COLO668 (cell line): ENCODE data around the gene HAO2.
"Not testable (repeated sequence)": the region's sequence is repeated elsewhere in the genome, so short reads cannot be mapped to it uniquely, and the experiment has no call there.

ENCODE experiments used
- DNase-seq: peaks from one replicate; lab custom pipeline; 2025; ENCODE audit not compliant: unreplicated experiment; lab: John Stamatoyannopoulos, UW

The HAO2 gene

DNA sequence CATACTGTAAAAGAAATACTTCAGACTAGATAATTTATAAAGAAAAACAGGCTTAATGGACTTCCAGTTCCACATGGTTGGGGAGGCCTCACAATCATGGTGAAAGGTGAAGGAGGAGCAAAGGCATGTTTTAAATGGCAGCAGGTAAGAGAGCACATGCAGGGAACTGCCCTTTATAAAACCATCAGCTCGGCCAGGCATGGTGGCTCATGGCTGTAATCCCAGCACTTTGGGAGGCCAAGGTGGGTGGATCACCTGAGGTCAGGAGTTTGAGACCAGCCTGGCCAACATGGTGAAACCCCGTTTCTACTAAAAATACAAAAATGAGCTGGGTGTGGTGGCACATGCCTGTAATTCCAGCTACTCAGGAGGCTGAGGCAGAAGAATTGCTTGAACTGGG is 9.0 kb downstream of the HAO2 start:
- DNase-seq, result not testable (repeated sequence)

DNA sequence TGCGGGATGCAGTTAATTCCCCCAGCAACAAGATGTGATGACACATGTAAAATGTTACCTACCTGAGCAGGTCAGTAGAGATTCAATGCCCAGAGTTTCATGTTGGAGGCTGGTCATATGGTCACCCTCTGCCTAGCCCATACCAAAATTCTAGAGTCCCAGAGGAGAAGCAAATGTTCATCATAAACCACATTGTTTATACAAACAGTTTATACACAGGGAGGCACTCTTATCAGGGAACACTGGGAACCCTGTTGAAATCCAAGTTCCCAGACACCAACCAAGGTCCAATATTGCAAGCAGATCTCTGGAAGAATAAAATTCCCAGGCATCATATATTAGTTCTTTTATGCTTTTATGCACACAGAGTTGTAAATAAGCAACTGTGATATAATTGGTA is 10.5 kb downstream of the HAO2 start:
- DNase-seq, result no peak

DNA sequence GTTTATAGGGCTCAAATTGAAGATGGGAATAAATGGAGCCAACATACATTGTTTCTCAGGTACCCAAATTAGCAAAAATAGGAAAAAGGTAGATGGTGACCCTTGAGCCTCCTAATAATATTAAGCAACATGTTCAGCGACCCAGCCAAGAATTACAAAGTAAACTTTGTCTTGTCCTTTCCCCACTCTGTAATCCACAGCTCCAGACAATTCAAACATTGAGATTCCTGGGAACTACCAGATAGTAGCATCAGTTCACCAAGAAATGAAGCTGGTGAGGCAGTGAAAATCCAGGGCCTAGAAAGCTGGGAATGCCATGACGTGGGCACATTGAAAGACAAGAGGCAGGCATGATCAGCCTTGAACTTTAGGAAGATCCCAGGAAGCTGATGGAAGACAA is 11.7 kb downstream of the HAO2 start:
- no peak for DNase-seq

DNA sequence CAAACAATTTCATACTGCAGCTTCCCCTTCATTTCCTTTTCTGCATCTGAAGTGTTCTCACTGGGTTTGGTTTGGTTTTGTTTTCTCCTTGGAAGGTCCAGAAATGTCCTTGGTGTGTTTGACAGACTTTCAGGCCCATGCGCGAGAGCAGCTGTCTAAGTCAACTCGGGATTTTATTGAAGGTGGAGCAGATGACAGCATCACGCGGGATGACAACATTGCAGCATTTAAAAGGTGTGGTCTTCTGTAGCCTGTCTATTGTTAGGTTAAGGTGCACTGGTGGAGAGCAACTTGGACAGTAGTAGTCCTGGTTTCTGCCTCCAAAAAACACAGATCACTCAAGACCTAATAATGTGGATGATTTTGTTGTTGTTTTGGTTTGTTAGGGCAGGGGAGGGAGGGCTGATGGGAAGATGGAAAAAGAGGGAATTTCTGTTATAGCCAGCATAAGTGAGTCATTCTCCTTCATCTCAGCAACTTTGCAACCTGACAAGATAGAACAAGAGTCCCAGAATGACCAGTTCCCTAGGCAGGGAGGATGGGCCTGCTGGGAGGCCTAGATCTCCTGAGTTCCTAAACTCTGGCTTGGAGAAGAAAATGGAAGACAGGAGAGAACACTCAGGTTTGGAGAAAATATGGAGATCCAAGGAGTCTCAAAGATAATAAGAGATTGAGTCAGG is 12.5 kb downstream of the HAO2 start:
- DNase-seq, result no peak

DNA sequence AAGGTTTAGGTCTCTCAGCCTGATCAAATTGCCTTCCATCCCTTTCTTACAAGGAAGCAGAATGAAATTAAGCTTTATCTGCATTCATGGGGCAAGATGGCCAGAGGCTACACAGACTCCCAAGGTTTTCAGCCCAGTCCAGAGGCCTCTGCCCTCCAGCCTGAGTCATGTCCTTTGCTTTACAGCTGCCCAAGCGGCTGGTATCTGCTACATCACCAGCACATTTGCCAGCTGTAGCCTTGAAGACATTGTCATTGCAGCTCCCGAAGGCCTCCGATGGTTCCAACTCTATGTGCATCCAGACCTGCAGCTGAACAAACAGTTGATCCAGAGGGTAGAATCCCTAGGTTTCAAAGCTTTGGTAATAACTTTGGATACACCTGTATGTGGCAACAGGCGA is 16.0 kb downstream of the HAO2 start:
- peak; percentile 65 for DNase-seq

DNA sequence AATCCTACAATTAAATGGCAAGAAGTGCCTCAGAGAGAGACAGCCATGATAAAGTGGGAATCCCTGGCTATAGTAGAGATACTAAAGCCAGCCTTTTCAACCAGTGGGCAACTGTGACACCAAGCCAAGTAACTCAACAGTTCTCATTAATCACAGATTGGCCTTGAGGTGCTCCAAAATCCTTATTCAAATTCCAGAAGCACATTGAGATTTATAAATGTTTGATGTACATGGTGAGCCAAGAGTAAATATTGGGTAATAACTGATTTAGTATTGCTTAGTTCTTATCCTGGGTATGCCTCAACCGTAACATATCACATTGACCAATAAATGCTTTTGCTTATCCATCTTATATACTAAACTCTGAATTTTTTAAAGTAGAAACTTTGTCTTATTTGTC is 17.1 kb downstream of the HAO2 start:
- DNase-seq, result no peak

DNA sequence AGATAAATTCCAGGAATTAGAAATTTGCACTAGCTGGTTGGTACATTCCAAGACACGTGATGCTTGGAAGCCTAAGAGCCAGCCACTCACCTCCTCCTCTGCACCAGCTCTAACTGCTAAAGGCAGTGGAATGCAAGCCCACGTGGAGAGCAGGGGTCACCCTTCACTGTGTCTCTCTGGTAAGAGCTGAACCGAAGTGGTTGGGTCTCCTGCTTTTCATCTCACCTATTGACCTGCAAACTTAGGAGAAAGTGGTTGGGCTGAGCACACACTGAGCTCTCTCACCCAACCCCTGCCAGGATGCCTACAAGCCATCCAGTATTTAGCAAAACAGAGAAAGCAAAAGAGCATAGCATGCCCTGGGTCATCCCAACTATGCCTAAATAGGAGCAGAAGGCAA is 19.3 kb downstream of the HAO2 start:
- DNase-seq, result no peak

DNA sequence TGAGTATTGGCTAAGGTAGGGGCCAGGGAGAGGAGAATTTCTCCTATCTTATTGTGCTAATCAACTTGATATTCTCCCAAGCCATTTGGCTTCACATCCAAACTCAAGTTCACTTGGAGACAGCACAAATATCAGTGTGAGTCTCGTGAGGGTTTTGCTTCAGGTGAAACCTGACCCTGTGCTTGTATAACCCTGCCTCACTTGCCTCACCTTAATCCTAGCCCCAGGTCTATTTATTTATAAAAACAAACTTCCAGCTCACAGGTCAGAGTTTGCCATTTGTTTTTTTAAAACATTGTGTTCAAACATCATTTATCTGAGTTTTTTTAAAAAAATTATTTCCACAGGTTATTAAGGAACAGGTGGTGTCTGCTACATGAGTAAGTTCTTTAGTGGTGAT is 19.9 kb downstream of the HAO2 start:
- DNase-seq, result no peak

DNA sequence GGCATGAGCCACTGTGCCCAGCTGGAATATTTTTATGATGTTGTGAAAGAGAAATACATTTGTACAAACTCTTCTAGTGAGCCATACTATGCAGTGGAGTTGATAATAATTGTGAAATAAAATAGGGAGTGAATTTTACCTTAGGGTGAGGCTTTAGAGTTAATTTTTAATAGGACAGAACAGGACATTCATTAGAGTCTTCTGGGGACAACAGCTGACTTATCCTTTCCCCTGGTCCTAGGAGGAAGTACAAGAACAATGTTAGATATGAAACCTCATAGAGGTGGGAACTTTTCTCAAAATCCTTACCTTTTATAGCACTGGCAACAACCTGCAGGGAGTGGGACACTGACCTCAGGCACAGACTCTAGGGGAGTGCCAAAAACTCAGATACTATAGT is 21.9 kb downstream of the HAO2 start:
- DNase-seq, result no peak

DNA sequence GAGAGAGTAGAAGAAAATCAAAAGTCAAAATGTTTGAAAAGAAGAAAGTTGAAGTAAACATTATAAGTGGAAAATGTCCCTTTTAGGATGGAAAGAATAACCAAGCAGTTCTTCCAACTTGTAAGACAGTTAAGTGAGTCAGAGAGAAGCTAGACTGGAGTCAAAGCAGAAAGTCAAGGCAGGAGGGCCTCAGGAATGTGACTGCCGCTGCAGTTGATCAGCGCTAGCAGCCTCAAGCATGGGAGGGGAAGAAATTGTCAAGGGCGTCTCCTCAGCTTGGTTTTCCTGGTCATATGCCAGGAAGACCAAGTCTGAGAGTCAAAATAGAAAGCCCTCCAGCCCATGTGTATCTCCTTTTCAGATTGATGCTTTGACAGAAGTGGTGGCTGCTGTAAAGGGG is 23.2 kb downstream of the HAO2 start:
- DNase-seq, result no peak

DNA sequence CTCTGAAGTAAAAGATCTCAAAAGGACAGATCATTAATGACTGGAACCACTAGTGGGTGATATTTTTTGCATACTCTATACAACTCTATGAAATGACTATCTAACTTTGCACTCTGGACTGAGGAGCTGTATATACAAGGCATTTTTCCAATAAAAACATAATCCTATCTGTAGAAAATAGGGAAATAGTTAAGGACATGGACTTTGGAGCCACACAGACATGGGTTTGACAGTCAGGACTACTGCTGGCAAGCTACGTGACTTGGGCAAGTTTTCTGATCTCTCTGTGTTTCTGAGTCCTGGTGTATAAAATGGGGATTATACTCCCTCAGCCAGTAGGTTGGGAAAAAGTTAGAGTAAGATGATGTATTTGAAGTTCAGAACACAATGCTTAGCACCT is 25.5 kb downstream of the HAO2 start:
- no peak for DNase-seq

DNA sequence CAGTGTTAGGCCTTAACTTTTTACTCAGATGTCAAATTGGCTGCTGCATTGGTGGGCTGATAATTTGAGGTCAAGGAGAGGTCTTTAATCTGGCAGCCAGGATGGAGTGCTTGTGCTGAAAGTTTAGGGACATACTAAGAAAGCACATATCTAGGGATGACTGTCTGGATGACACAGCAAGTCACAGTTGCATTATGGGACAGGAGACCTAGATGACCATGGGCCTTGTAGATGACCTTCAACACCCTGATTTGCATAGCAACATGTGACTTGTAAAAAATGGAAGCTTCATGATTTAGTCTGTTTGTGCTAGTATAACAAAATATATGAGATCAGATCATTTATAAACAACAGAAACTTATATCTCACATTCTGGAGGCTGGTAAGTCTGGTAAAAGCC is 28.4 kb downstream of the HAO2 start:
- no peak for DNase-seq

DNA sequence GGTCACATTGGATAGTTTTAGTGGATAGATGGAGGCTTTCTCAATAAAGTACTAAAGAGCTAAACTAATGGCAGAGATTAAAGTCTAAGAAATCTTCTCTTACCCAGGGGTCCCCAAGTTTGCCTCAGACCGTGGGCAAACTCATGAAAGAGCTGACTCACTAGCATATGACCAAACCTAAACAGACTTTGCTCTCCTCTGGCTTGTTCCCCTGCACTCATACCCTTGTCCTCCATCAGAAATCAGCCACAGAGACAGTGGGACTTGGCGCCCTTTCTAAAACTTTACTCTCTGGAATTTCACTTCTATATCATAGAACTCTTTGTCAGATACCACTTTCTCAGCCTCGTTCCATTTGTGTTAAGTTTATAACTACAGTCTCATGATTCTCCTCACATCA is 29.4 kb downstream of the HAO2 start:
- no peak for DNase-seq

DNA sequence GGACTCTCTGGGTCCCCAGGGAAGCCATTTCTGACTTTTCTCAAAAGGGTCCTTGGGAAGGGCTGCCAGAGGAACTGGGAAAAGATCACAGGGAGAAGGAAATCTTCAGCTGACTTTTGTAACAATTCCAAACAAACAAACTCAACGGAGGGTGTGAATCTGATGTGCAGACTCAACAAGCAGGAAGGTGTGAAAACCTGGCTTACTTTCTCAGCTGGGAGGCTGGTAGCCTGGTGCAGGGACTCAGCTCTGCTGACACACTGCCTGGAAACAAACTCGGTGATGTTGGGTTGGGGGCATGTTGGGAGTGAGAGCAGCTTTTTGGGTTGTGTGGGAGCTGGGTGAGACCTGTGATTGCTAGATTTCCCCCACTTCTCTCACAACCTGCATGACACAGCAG is 36.2 kb downstream of the HAO2 start:
- no peak for DNase-seq

DNA sequence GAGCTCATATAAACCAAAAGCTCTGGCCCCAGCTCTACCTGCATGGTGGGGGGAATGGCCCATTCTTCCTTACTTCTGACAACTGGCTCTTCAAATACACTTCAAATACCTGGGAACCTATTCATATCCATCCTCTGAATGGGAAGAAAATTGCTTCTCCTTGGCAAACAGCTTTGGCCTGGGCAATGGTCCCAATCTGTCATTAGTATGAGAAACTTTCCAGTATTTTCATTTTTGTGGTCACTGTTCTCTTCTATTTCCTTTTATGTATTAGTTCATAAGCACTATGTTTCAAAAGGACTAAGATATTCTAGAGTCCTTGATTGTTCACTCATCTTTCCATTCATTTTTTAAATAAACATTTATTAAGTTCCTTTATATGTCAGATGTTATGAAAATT is 41.1 kb downstream of the HAO2 start:
- DNase-seq, result no peak

DNA sequence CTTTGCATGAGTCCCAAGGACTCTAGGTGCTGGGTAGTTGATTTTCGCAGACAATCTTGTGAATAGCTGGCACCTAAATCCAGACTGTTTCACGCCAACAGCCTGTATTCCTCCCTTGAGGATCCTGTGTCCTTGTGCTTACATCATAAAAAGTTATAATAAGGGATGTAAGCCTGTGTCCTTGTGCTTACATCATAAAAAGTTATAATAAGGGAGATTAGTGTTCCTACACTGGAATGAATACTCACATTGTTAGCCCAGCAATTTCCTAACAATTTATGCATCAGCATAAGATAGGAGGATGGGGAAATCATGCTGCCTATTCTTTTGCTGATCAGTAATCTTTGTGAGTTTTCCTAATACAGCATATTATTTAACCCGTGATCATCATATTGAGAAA is 42.4 kb downstream of the HAO2 start:
- no peak for DNase-seq

DNA sequence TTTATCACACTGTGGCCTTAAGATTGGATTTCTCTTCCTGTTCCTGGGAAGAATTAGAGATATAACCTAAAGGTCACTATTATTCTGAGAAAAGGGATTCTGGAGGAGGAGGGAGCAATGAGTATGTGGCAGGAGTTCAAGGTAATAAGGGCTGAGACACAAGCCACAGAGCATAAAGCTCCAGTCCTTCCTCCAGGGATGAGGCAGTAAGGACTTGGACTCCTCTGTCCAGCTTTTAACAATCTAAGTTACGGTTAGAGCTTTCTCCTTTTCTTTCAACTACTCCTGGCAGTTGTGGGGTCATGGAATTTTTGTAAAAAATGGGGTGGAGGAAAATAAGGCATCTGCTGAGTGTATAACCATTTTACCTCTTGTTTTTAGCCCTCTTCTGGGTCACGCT is 46.4 kb downstream of the HAO2 start, which contains the start of gene HSD3B2:
Gene HSD3B2 (plus strand): TSS at position 201 of the 400 bp plus-strand sequence. CDS start 270 bp downstream, outside the sequence.
- no peak for DNase-seq

DNA sequence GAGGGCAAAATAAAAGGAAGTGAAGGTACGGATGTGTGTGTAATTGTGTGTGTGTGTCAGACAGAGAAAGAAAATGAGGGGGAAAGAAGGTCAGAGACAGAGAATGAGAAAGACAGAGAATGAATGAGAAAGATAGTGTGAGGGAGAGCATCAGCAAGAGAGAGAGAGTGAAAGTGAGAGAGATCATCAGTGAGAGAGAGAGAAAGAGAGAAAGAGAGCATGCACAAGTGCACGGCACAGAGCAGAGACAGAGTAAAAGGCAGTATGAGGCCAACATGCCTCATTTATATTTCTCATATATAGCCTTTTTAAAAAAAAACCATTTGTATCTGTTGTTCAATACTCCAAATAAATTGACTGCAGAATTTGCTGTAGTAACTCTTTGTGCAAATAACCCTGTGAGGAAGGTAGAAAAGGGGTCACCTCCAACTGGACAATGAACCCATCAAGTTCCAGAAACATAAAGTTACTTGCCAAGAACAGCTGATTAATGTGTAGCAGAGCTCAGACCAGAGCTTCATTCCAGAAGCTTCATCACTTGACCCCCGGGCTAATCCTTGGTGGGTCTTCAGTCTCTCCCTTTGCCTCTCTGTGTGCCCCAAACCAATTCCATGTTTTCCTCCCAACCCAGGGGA is 47.5 kb downstream of the HAO2 start:
- DNase-seq, result no peak

DNA sequence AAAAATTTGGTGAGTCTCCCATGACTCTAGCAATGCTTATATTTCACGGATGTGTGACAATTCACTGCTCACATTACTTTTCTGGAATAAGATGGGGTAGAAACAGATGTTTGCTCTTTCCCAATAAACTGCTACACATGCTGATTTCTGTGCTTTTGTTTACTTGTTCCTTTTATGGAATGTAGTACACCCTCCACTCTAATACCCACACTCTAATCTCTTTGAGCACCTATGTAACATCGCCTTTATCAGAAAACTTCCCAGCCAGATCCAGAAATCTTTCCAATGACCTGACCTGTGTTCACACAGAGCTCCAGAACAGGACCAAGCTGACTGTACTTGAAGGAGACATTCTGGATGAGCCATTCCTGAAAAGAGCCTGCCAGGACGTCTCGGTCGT is 50.5 kb downstream of the HAO2 start:
- DNase-seq, result no peak

DNA sequence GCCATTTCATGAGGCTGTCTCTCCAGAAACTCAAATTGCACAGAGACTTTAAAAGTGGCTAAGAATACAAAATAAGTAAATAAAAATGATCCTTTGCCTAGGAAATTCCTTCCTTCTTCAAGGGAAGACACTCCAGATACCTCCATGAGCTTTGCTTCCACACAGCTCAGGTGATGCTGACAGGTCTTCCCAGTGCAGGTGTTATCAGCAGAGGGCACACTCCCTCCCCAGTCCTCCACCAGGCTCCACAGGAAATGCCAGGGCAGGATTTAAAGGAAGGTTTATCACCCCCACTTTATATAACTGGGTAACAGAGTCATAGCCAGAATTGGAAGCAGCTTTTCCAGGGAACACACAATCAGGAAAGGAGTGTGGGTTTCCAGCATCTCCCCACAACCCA is 52.1 kb downstream of the HAO2 start:
- no peak for DNase-seq

DNA sequence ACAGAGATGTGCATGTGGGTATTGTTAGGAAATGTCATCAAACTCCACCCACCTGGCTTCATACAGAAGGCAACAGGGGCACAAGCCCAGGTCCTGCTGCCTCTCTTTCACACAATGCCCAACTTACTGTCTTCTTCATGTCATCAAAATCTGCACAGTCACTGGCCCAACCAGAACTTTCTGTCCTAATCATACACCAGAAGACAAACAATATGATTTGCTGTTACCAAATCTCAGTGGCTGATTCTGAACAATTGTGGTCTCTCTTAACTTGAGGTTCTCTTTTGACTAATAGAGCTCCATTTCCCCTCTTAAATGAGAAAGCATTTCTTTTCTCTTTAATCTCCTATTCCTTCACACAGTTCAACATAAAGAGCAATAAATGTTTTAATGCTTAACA is 54.0 kb downstream of the HAO2 start:
- DNase-seq, result no peak

DNA sequence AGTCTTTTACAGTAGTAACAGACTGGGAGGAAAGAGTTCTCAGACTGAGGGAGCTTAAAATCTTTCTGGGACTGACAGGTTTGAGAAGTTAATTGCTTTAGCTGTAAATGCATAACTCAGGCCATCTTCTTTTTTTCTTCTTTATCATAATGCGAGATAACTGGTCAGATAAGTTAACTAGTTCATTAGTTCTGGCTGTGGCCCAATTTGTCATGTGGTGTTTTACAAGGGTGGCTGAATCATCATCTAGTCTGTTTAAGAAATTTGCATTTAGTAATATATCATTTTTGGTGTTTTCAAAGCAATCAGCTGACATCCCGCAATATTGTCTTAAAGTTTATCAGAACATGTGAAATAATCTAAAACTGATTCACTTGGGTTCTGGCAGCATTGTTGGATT is 60.4 kb downstream of the HAO2 start:
- DNase-seq, result no peak

DNA sequence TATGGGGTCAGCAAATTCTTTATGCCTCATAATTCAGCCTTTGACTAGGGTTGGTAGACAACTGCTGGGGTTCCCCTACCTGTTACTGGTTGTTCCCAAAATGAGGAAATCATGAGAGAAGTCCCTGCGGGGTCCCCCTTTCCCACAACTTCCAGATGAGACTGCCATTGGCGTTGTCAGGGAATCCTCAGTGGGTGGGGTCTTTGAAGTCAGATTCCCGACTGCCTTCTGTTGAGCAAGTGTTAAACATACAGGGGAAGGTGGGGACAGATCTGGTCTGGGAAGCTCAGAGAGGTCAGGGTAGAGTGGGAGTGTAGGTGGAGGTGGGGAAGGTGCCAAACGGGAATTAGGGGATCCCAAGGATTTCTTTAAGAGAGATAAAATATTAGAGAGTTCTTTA is 61.1 kb downstream of the HAO2 start:
- DNase-seq, result no peak
